Stimulated activated CD8-positive, alpha-beta memory T cell treated with anti-CD3 and anti-CD28 coated beads, Interleukin-7, amount 100 ng/mL, for 4 hours (primary cell): ENCODE measurements around the gene DOK7.

Source experiments
- DNase-seq, 2 donors: peaks; one replicate each; pipeline ENCODE4 v3.0.0-alpha.2; 2020; ENCODE audit warnings: low read depth in 2 of 2

Gene DOK7

DNA sequence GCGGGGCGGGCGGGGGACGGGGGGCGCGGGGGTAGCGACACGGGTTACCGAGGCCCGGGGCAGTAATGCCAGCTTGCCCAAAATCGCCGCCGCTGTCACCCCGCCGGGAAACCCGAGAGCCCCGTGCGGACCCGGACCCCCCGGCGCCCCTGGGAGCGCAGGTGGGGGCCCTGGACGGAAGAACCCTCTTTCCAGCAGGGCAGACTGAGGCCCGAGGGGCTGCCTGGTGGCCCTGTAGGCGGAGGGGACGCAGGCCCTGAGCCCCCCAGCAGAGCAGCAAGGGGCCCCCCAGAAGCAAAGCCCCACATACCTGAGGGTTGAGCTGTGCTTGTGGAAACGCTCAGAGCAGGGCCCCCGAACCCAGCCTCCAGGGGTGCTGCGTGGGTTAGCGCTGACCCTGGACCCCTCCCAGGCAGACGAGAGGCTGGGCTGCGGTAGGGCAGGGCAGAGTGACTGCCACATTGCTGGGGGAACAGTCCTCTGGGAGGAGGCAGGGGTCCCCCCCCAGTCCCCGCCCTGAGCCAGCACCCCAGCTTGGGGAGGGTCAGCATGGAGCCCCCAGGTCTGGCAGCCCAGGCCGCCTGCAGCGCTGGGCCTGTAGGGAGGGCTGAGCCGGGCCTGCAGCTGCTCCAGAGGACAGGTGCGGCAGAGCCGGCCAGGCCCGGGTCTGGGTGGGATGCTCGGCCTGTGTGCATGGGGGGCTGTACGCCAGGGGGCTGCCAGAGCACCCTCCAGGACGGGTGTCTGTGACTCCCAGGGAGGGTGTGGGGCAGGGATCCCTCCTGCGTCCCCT is 646 bp downstream of the DOK7 start:
- no peak for DNase-seq

DNA sequence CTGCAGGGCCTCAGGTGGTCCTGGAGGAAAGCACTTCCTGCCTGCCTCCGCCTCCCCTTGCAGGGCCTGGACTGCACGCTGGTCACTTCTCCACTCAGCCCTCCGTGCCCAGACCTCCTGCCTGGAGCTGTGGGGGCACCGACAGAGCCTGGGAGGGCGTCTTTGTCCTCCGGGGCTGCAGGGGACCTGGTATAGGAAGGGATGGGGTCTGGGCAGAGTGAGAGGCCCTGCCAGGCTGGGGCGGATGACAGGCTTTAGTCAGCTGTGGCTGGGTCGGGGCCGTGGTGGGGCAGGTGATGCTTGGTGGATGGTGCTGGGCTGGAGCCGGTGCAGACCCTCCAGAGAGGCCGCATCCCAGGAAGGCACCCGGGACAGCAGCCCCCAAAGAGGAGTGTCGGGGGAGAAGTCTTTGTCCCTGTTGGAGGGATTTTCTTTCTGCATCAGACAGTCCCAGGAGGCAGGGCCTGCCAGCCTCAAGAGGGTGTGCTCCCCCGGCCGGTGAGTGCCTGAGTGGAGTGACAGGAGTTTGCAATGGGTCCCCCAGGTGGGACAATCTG is 1.3 kb downstream of the DOK7 start:
- no peak for DNase-seq

DNA sequence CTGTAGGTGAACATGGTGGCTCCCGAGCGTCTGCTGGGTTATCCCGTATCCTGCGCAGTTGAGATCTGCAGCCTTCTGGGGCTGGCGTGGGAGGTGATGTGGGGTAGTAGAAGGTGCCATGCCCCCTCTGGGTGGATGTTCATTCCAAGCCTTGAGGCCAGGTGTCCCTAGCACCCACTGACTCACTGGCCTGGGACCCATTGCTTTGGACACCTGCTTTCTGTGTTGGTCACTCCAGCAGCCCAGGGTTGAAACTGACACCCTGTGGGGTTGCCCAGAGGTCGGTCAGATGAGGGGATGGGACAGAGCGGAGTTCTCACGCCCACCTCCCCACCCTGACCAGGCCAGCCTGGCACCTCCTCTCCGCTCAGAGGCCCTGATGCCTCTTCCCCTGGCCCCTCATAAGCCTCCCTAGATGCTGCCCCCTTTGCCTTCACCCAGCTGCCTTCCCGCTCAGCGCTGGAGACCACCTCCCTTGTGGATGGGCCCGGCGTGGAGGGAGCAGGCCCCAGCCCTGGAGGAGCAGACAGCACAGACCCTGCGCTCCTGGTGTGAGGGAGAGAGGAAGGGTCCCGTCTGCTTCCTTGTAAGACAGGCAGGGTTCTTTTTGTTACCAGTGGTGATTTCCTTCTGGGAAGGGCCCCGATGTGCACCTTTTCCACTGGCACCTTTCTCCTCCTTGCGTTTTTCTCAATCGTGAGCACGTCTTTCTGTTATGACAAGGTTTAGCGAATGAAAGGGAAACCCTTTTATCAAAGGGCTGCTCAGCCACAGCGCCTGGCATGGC is 2.0 kb downstream of the DOK7 start:
- DNase-seq: no peak

DNA sequence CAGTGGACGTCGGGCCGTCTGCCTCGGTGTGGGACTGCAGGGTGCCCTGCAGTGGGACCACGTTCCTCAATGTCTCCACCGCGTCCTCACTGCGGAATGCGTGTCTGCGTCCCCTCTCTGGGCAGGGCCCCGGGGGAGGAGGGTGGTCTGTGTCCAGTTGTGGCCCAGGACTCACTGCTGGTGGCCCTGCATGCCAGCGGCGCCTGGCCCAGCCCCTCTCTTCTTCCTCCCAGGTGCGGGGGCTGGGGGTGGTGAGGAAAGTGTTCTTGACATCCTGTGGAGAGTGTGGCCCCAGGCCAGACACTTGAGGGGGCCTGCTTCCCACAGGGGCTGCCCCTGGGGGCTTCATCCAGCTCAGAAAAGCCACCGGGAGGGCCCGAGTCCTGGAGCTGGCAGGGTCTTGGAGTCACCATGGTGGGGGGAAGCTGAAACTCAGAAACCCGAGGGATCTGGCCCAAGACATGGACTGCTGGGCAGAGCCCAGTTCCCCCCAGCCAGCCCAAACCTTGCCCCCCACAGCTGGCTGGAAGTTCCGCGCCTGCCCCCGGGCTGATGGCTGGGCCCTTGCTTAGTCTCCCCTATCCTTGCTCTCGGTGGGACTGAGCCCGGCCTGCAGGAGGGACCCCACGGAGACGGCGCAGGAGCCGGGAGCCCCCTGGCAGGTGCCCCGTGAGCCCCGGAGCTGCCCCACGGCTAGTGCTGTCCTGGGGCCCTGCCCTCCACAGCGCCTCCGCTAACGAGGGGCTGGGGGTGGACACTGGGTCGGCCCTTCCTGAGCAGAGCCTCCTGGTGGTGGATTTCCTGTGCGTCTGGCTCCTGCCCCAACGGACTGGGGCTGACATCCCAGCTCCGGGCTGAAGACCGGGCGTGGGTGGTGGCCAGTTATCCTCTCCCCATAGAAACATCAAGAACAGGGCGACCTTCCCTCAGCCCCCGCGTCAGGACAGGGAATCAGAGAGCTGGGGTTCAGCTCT is 2.9 kb downstream of the DOK7 start:
- DNase-seq: no peak

DNA sequence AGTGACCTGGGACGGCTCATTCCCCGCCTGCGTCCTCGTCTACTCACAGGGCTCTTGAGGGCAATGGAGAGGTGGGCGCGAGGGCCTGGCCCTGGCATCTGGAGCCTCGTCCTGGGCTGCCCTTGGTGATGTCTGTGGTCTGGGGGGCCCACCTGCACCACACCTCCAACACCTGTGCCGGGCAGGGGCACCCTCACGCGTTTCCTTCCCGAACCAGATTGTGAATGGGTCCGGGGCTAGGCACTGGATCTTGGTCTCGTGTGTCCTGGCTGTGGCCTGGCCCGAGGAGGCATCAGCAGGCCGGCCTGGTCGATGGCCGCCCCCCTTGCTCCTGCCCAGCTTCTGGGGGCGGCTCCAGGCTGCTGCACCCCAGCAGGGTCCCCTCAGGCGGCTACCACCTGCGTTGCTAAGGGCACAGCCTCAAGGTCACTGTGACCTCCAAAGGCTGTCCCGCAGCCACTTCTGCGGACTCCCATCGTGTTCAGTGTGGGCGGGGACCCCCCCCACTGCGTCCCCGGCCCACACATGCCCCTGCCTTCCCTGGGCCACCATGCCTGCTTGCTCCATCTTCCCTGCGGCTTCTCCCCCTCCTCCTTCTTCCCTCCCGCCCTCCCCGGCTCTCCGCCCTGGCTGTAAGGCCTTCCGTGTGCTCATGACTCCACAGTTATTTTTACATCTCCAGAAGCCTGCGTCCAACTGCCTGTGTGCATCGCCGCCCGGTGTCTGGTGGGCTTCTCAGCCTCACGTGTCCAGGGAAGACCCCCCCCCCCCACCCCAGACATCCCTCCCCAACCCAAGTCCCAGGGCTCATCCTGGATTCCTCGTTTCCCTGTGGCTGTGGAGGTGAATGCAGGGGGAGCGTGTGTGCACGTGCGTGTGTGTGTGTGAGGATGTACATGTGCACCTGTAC is 3.8 kb downstream of the DOK7 start:
- DNase-seq: no peak

DNA sequence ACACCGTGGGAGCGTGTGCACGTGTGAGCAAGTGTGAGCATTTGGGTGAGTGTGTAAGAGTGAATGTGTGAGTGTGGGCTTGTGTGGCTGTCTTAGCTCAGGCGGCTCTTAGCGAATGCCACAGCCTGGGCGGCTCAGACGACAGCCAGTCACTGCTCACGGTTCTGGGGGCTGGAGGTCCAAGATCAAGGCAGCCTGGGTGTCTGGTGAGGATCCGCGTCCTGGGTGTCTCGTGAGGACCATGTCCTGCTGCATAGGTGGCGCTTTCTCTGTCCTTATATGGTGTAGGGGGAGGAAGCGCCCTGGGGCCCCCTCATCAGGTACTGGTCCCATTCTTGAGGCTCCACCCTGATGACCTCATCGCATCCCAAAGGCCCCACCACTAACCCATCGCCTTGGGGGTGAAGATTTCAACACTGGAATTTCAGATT is 4.5 kb downstream of the DOK7 start:
- no peak for DNase-seq

DNA sequence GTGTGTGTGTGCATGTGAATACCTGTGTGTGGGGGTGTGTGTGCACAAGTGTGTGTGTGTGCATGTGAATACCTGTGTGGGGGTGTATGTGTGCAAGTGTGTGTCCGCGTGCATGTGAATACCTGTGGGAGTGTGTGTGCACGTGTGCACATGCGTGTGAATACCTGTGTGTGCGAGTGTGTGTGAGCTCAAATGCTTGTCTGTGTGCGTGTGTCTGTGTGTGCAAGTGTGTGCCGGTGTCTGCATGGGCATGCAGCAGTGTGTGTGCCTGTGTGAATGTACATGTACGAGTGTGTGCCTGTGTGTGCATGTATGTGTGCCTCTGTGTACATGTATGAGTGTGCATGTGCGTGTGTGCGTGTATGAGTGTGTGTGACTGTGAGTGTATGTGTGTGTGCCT is 5.0 kb downstream of the DOK7 start:
- DNase-seq: no peak

DNA sequence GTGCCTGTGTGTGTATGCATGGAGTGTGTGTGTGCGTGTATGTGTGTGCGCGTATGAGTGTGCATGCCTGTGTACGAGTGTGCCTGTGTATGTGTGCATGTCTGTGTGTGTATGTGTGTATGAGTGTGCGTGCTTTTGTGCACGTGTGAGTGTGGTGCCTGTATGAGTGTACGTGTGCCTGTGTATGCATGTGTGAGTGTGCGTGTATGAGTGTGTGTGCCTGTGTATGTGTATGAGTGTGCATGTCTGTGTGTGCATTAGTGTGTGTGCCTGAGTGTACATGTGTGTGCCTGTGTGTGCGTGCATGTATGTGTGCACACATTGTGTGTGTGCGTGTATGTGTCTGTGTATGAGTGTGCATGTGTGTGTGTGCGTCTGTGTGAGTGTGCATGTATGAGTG is 5.7 kb downstream of the DOK7 start:
- no peak for DNase-seq

DNA sequence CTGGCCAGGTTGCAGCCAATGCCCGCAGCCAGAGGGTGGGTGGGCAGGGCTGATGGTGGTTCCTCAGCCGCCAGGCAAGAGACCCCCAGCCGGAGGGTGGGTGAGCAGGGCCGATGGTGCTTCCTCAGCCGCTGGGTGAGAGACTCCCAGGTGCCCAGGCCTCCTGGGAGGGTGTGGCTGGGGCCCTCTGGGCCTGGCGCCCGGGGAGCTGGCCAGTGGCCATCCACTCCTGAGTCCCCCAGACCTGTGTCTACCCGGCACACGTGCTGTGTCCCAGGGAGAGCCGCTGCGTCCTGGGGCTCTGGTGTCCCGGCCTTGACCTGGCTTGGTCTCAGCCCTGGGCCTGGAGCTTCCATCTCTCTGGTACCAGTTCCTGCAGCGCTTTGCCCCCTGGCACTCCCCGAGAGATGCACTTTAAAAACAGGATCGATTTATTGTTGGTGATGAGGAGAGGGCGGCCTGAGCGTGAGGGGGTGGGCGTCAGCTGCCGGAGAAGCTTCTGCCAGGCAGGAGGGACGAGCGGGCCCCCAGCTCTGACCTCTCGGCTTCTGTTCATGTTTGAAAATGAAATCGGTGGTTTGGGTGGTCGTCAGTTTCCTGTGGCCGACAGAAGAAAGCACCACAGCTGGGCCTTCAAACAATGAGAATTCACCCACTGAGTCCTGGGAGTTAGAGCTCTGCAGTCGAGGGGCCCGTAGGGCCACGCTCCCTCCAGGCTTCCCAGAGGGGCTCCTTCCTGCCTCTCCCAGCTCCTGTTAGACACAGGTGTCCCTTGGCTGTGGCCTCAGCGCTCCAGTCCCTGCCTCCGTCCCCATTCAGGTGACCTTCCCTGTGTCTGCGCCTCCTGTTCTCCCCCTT is 6.5 kb downstream of the DOK7 start:
- DNase-seq: no peak

DNA sequence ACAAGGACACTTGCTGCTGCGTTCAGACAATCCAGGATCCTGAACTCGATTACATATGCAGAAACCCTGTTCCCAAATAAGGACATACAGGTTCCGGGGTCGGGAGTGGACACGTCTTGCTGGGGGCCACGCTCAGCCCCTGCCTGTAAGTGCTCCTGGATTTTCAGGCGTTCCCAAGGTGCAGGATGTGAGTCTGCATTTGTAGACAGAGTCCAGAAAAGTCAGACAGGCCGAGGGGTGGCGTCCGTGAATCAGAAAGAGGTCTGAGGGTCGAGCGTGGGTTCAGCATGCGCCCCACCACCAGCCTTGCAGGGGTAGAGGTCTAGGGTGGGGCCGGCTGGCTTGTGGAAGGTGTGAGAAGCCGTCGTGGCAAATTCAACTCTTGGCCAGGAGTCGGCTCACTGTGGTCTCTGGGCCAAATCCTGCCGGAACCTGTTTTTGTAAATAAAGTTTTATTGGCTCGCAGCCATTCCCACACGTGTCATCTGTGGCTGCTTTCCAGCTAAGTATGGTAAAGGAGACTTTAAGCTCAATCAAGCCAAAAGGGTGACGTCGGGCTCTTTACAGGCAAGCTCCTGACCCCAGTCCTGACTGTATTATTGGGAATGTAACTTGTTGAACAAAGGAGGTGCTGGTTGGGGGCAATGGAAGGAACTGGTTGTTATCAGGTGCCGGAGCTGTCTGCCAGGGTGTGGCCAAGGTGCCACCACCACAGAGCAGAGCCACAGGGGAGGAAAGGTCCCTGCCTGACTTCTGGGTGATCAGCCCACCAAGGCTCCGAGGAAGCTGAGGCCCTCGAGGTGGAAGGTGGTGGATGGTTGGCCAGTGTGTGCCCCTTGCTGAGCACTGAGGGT is 7.4 kb downstream of the DOK7 start:
- no peak for DNase-seq

DNA sequence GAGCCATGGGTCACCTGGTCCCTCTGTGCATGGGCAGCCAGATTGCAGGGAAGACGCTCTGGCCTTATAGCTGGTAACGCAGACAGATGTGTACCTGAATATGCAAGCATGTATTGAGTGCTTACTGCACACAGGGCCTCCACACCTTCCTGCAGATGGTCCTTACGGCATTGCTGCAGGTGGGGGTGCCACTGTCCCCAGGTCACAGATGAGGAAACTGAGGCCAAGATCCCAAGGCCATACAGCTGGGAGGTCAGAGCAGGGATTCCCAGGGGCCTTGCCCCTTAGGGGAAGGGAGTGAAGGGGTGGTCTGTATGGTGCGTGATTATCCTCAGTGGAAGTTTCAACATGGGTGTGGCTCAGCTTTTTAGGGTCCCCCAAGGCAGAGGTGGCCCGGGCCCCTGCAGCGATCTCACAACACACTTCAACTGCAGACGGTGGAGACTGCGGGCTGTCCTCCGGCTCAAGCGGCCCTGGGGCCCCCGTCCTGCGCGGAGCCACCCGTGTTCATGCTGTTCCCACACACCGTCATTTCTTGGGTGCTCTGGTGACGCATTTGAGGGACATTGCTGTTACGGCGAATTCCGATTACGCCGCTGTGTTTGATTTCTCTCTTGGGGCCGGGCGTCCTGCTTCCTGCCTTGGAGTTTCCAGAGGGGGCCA is 8.1 kb downstream of the DOK7 start:
- DNase-seq: no peak

DNA sequence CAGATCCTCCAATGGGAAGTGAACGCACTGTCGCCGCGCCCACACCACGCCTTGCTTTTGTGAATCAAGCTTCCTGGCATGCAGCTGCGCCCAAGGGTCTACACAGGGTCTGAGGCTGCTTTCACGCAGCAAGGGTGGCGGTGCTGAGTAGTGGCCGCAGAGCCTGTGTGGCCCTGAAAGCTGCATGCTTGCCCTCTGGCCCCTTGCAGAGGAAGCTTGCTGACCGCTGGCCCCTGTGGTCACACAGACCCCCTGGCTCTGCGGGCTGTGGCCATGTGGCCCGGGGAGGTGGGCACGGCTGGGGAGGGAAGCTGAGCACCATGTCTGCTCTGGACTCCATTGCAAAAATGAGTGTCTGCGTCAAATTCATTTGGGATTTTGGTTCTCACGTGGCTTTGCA is 8.8 kb downstream of the DOK7 start:
- DNase-seq: no peak

DNA sequence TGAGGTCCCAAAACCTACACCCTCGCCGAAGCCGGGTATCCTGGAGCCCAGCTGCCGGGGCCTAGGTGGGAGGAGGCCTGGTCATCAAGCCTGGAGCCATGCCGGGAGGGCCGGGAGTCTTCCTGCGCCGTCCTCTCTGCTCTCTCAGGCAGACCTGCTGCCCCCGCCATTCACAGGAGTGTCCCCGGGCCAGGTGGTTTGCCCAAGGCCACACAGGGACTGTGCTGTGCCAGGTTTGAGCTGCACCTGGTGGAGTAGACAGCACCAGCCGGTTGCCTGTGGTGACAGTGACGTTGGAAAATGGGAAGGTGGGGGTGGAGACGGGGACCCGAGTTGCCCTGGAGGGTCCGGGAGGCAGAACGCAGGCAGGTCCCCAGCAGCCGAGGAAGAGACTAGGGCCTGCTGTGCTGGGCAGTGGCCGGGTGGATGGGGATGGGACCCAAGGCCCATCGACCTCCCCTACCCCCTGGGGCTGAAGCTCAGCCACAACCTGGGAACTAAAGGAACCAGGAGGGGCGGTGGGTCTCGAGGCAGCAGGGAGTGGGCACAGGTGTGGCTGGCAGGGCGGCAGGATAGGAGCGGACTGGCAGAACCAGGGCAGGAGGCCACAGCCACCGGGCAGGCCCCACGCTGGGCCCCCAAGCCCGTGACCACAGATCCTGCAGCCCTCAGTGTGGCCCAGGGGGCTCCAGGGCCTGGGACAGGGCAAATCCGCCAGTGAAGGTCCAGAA is 9.5 kb downstream of the DOK7 start:
- DNase-seq: no peak

DNA sequence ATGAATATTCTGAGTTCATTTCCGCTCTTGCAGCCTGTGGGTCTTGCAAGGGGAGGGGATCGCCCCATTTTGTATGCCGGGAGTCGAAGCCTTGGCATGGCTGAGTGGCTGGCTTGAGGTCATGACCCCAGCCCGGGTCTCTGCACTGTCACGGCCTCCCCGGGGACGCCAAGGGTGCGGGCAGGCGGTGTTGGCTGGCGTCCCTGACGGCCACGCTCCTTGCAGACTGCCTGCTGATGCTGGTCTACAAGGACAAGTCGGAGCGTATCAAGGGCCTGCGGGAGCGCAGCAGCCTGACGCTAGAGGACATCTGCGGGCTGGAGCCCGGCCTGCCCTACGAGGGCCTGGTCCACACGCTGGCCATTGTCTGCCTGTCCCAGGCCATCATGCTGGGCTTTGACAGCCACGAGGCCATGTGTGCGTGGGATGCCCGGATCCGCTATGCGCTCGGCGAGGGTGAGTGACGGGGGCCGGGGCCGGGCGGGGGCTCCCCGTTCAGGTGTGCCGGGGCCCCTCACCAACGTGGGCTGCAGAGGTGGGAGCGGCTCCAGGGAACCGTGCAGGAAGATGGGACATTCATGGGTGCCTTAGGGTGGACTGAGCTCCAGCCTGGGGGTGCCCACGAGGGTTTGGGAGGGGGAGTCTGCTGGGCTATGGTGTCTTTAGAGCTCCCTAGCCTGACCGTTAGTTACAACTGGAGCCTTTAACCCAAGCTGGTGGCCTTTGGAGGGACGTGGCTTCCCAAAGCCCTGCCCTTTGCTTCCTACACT is 10.3 kb downstream of the DOK7 start:
- DNase-seq: no peak

DNA sequence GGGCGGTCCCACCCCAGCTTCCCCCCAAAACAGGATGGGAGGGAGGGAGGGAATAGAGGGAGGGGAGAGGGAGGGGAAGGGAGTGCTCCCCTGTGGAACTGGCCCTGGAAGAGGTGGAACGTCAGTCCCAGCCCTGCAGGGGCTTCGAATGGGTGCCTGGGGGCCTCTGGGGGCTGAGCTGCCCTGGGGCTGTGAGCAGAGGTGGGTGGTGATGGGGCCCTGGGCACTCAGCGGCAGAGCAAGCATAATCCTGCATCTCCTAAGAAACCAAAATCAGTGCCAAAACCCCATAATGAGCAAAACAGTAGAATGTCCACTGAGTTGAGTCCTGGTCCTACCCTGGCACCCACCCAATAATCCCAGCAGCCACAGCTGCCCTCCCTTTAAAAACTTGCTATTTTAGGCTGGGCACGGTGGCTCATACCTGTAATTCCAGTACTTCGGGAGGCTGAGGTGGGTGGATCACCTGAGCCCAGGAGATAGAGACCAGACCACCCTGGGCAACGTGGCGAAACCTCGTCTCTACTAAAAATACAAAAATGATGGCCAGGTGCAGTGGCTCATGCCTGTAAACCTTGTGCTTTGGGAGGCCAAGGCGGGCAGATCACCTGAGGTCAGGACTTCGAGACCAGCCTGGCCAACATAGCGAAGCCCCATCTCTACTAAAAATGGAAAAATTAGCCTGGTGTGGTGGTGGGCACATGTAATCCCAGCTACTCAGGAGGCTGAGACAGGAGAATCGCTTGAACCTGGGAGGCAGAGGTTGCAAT is 11.1 kb downstream of the DOK7 start:
- no peak for DNase-seq
